DMS114 treated with DMSO at 0.1 percent for 48 hours (cell line): Measurements from ENCODE around the gene NUP42.
"Not testable (repeated sequence)": the region's sequence is repeated elsewhere in the genome, so short reads cannot be mapped to it uniquely, and the experiment has no call there.

Experiments
- DNase-seq: peaks from one replicate; lab custom pipeline; 2025; ENCODE audit not compliant: unreplicated experiment; lab: John Stamatoyannopoulos, UW

Gene NUP42

GRCh38 chr7:23200331-23200730 lies 18.5 kb downstream of the NUP42 start:
- DNase-seq: no peak

- DNase-seq: no peak
These were observed 22.4 kb downstream of the NUP42 start for GRCh38 chr7:23204241-23204640.

GRCh38 chr7:23205577-23205908 lies 23.7 kb downstream of the NUP42 start:
- DNase-seq: no peak

- DNase-seq: no peak
These were observed 24.3 kb downstream of the NUP42 start for GRCh38 chr7:23205909-23206767.

GRCh38 chr7:23207021-23207420 lies 25.2 kb downstream of the NUP42 start:
- DNase-seq: no peak

GRCh38 chr7:23207884-23208283 lies 26.0 kb downstream of the NUP42 start:
- DNase-seq: no peak

GRCh38 chr7:23208316-23208715 lies 26.5 kb downstream of the NUP42 start:
- DNase-seq: no peak

- DNase-seq: no peak
These were observed 28.7 kb downstream of the NUP42 start for GRCh38 chr7:23210506-23210905.

- DNase-seq: no peak
These were observed 29.7 kb downstream of the NUP42 start for GRCh38 chr7:23211589-23211988.

- no peak for DNase-seq
These were observed 30.5 kb downstream of the NUP42 start for GRCh38 chr7:23212395-23212794.

- DNase-seq: no peak
These were observed 31.0 kb downstream of the NUP42 start for GRCh38 chr7:23212841-23213240.

- DNase-seq: no peak
These were observed 31.9 kb downstream of the NUP42 start for GRCh38 chr7:23213755-23214154.

- no peak for DNase-seq
These were observed 32.6 kb downstream of the NUP42 start for GRCh38 chr7:23214423-23214822.

GRCh38 chr7:23214938-23215337 lies 33.1 kb downstream of the NUP42 start:
- no peak for DNase-seq

- DNase-seq: no peak
These were observed 34.2 kb downstream of the NUP42 start for GRCh38 chr7:23216021-23216420.

GRCh38 chr7:23218196-23218595 lies 36.3 kb downstream of the NUP42 start:
- no peak for DNase-seq

- no peak for DNase-seq
These were observed 39.0 kb downstream of the NUP42 start for GRCh38 chr7:23220690-23221305.

- DNase-seq: no peak
These were observed 40.7 kb downstream of the NUP42 start for GRCh38 chr7:23222439-23223030.

GRCh38 chr7:23224364-23224763 lies 42.5 kb downstream of the NUP42 start:
- not testable (repeated sequence) for DNase-seq

GRCh38 chr7:23226844-23227450 lies 45.1 kb downstream of the NUP42 start:
- DNase-seq: no peak

GRCh38 chr7:23228412-23228811 lies 46.6 kb downstream of the NUP42 start:
- DNase-seq: no peak

GRCh38 chr7:23230641-23231101 lies 48.8 kb downstream of the NUP42 start:
- no peak for DNase-seq
